GM12878 (cell line): ENCODE results near the gene A4GNT. TPM values are rescaled to one million over a fixed set of nuclear protein-coding genes. Genes with fewer than 3 reads are reported as not detected.

Experiments used
- ATAC-seq: fragments of 200-7000 bp; cut with Tn5 transposase; 3 replicates; pipeline ENCODE4 v1.9.1; 2020; ENCODE audit warnings: mild to moderate bottlenecking, moderate library complexity
- BruUV-seq: library from RNA; stranded (reverse); fragments of 400-500 nt; replicated peaks from 2 replicates; lab custom pipeline; 2021; lab: Mats Ljungman, UMichigan
- CTCF ChIA-PET: fragments of 300-600 bp; sonication (Branson Sonifier 250); formaldehyde crosslinking; extraction: SDS; loops from one replicate; lab custom pipeline; 2021; ENCODE audit warnings: inconsistent platforms; lab: Yijun Ruan, JAX
- POLR2A ChIA-PET: fragments of 350-600 bp; formaldehyde crosslinking; extraction: SDS; loops from one replicate; lab custom pipeline; 2021; ENCODE audit warnings: inconsistent platforms; lab: Charles Lee
- RAD21 ChIA-PET: fragments of 300-600 bp; sonication (Branson Sonifier 250); formaldehyde crosslinking; loops from one replicate; lab custom pipeline; 2023; ENCODE audit warnings: antibody characterized with exemption; ENCODE audit not compliant: unreplicated experiment; lab: Charles Lee
- SMC1A ChIA-PET: fragments of 300-600 bp; sonication (Branson Sonifier 250); formaldehyde crosslinking; loops from one replicate; lab custom pipeline; 2023; ENCODE audit not compliant: unreplicated experiment, uncharacterized antibody; lab: Charles Lee
- DNase-seq: peaks from one replicate; pipeline ENCODE4 v3.0.0-alpha.2; 2011; ENCODE audit warnings: low read depth, low spot score
- FAIRE-seq: peaks from 3 replicates; lab custom pipeline; 2011; peaks lifted over from hg19 to GRCh38; lab: Jason Lieb, UNC
- H2AFZ ChIP-seq: 2 replicates; pipeline ENCODE4 v1.6.0; 2011; ENCODE audit warnings: low read depth, low read length, control low read depth; ENCODE audit not compliant: control insufficient read depth
- H3K27ac ChIP-seq: 2 replicates; pipeline ENCODE4 v1.5.1; 2011; ENCODE audit warnings: control low read depth; ENCODE audit not compliant: control insufficient read depth, insufficient read depth
- H3K27me3 ChIP-seq, 2 experiments: replicated peaks in 1 of 2; 2 replicates each; pipeline versions ENCODE4 v1.6.0 to v1.6.1; 2011; ENCODE audit warnings: low read length in 1 of 2; ENCODE audit not compliant: control insufficient read depth in 2 of 2, insufficient read depth in 2 of 2
- H3K36me3 ChIP-seq, 2 experiments: 2 replicates each; pipeline ENCODE4 v1.5.1; 2011; ENCODE audit warnings: low read length in 1 of 2; ENCODE audit not compliant: control insufficient read depth in 2 of 2, insufficient read depth in 2 of 2
- H3K4me1 ChIP-seq: 2 replicates; pipeline ENCODE4 v1.6.1; 2011; ENCODE audit warnings: mild to moderate bottlenecking, low read length, moderate library complexity, mixed read lengths; ENCODE audit not compliant: control insufficient read depth, insufficient read depth
- H3K4me2 ChIP-seq: 2 replicates; pipeline ENCODE4 v1.6.0; 2011; ENCODE audit warnings: control low read depth; ENCODE audit not compliant: control insufficient read depth, insufficient read depth
- H3K4me3 ChIP-seq: fragments of 200-600 bp; sonication (generic); 2 replicates; pipeline ENCODE4 v1.5.1; 2016
- H3K79me2 ChIP-seq: 2 replicates; pipeline ENCODE4 v1.6.0; 2011; ENCODE audit warnings: low read length; ENCODE audit not compliant: control insufficient read depth, insufficient read depth
- H3K9ac ChIP-seq: 2 replicates; pipeline ENCODE4 v1.8.0; 2011; ENCODE audit warnings: low read length, control low read depth, mixed read lengths; ENCODE audit not compliant: control insufficient read depth, insufficient read depth
- H3K9me3 ChIP-seq: replicated peaks from 3 replicates; pipeline ENCODE4 v1.5.1; 2011; ENCODE audit warnings: mild to moderate bottlenecking, low read length; ENCODE audit not compliant: control insufficient read depth, insufficient read depth
- H4K20me1 ChIP-seq: 2 replicates; pipeline ENCODE4 v1.6.0; 2011; ENCODE audit not compliant: control insufficient read depth, insufficient read depth
- CHD2 ChIP-seq: IDR thresholded peaks from 2 replicates; pipeline ENCODE4 v1.6.1; 2011; ENCODE audit warnings: low read depth, low read length, improper control_type of control experiment, borderline replicate concordance
- ELK1 ChIP-seq: IDR thresholded peaks from 2 replicates; pipeline ENCODE4 v1.6.1; 2012; ENCODE audit warnings: low read depth, low read length, improper control_type of control experiment
- KAT2A ChIP-seq: conservative IDR thresholded peaks from 2 replicates; pipeline ENCODE4 v1.6.1; 2011; ENCODE audit warnings: low read depth, low read length; ENCODE audit not compliant: control insufficient read depth
- MTA3 ChIP-seq: IDR thresholded peaks from 2 replicates; pipeline ENCODE4 v1.6.1; 2012; ENCODE audit warnings: low read length, inconsistent platforms, borderline replicate concordance
- MXI1 ChIP-seq: fragments of 150-350 bp; IDR thresholded peaks from 2 replicates; pipeline ENCODE4 v1.6.1; 2011; ENCODE audit warnings: low read depth, mild to moderate bottlenecking, inconsistent platforms, low read length, improper control_type of control experiment
- PBX3 ChIP-seq: IDR thresholded peaks from 2 replicates; pipeline ENCODE4 v1.6.1; 2011; ENCODE audit warnings: mild to moderate bottlenecking, low read depth, low read length, moderate library complexity; ENCODE audit not compliant: insufficient replicate concordance
- SRF ChIP-seq, 2 experiments: IDR thresholded peaks; 2 replicates each; pipeline ENCODE4 v1.6.1; 2011; ENCODE audit warnings: low read depth in 2 of 2, low read length in 2 of 2, mild to moderate bottlenecking in 1 of 2, moderate library complexity in 1 of 2
- STAT1 ChIP-seq: fragments of 450-650 bp; conservative IDR thresholded peaks from 2 replicates; pipeline ENCODE4 v1.6.1; 2014; ENCODE audit warnings: antibody characterized with exemption, mild to moderate bottlenecking
- SUPT20H ChIP-seq: IDR thresholded peaks from 2 replicates; pipeline ENCODE4 v1.6.1; 2011; ENCODE audit warnings: low read depth, mild to moderate bottlenecking, low read length, moderate library complexity, borderline replicate concordance; ENCODE audit not compliant: control insufficient read depth
- TCF7 ChIP-seq: IDR thresholded peaks from 2 replicates; pipeline ENCODE4 v1.6.1; 2014; ENCODE audit warnings: antibody characterized with exemption, borderline replicate concordance
- WGBS: methylation state at CpG from one replicate; pipeline ENCODE4 v1.1.6; 2016; ENCODE audit warnings: low lambda C conversion rate; ENCODE audit not compliant: insufficient replicate concordance, insufficient coverage; ENCODE audit errors: missing lambda C conversion rate; 5-methylcytosine and 5-hydroxymethylcytosine counted together
- in situ Hi-C: fragments of 300-500 bp; cut with MboI; formaldehyde crosslinking; loops from 9 replicates; pipeline ENCODE4 v1.14.3; 2018; ENCODE audit warnings: mixed read lengths
- intact Hi-C: fragments of 100-400 bp; cut with micrococcal nuclease; formaldehyde crosslinking; loops from one replicate; pipeline ENCODE4 v1.14.2; 2022; ENCODE audit not compliant: unreplicated experiment
- polyA plus RNA-seq, 11 experiments: library from polyadenylated mRNA; depleted of rRNA in 4 of 11; unstranded in 6 of 11; stranded (reverse) in 5 of 11; fragments of >200 nt; fragmentation: Nextera tagmentation in 4 of 11; fragmentation: Illumina TruSeq in 1 of 11; extraction: Ambion mirVana in 4 of 11; extraction: Trizol in 1 of 11; gene quantifications; 1 replicate in 1 of 11; 2 replicates in 10 of 11; pipeline versions ENCODE4 v1.2.1 to v1.2.3, GENCODE V29; 2011 to 2016; ENCODE audit warnings: inconsistent platforms in 2 of 11, missing spikeins in 2 of 11, low read depth in 1 of 11
- total RNA-seq, 4 experiments: library from RNA; depleted of rRNA in 3 of 4; stranded (reverse); fragments of >200 nt in 3 of 4; fragmentation: Illumina TruSeq in 1 of 4; extraction: Trizol in 1 of 4; gene quantifications; 2 replicates each; pipeline versions ENCODE4 v1.2.1 to v1.2.3, GENCODE V29; 2013 to 2021
- TF ChIP-seq, protein P1 (sequence below): fragments of 450-650 bp; IDR thresholded peaks from 2 replicates; pipeline ENCODE4 v1.6.1; 2017; ENCODE audit warnings: low read depth, mild to moderate bottlenecking, moderate library complexity
- TF ChIP-seq, protein P2 (sequence below): fragments of 450-650 bp; formaldehyde crosslinking; IDR thresholded peaks from 2 replicates; pipeline ENCODE4 v1.5.0; 2022; ENCODE audit warnings: mild to moderate bottlenecking, missing genetic modification characterization

A4GNT gene
- total and polyA plus RNA-seq, 10 of the 15 experiments (the other 5 are each of a cell fraction or from before 2014, with no cell fraction given), result not detected

DNA sequence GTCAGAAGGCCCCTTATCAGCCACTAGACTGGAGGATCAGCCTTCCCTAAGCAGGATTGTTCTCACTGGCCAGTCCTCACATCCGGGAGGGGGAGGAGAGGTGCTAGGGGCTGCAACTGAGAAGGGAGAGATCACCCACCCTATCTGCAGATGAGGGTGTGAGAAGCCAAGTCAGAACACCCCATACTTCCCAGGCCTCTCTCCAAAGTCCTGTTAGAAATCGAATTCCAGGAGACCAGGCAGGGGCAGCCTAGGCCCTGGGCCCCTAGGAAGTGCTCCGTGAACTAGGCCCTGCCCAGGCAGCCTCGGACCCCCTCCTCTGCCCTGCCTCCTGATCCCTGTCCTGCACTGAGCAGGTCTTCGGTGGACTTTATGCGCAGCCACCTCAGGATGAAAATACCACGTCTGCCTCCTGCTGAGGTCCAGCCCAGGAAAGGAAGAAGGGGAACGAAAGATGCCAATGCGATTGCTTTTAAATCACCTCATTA, 17.7 kb downstream of the A4GNT start (continued):
- TF ChIP-seq, protein P1, sequence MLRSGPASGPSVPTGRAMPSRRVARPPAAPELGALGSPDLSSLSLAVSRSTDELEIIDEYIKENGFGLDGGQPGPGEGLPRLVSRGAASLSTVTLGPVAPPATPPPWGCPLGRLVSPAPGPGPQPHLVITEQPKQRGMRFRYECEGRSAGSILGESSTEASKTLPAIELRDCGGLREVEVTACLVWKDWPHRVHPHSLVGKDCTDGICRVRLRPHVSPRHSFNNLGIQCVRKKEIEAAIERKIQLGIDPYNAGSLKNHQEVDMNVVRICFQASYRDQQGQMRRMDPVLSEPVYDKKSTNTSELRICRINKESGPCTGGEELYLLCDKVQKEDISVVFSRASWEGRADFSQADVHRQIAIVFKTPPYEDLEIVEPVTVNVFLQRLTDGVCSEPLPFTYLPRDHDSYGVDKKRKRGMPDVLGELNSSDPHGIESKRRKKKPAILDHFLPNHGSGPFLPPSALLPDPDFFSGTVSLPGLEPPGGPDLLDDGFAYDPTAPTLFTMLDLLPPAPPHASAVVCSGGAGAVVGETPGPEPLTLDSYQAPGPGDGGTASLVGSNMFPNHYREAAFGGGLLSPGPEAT, result no peak
- no peak for TF ChIP-seq CHD2
- no peak for TF ChIP-seq STAT1
- TF ChIP-seq, all 136 proteins: peak for 0

DNA sequence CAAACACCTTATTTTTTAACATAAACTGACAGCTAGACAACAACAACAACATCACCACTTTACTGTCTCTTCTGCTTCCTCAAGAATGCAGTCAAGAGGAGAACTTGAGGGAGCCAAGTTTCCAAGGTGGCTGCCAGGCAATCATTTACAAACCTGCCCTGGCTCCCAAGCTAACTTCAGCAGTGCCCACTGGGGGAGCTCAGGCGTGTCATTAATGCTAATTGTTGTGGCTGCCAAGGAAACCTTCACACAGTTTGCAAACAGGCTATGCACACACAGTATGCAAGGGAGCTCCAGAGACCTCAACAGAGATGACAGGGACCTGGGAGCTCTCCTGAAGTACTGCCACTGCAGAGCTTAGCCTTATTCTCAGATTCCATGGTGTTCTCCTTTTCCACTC, 18.9 kb downstream of the A4GNT start:
- no peak overlapping the region for H3K4me3 ChIP-seq
- no peaks in the 10 kb centered on the region for H3K79me2 ChIP-seq
- ChIA-PET SMC1A (no interaction called here), POLR2A (no interaction called here), RAD21 (no interaction called here), CTCF (interaction anchor here (0.8 kb wide), 1 partner anchor 46 kb away, joined by 3 read pairs; no protein-coding TSS in a partner anchor)
- DNase-seq (no peak), FAIRE-seq (no peak), ATAC-seq (no peak)
- H3K9ac ChIP-seq, result no peak overlapping the region
- no peaks in the 10 kb centered on the region for H4K20me1 ChIP-seq
- no peaks in the 10 kb centered on the region for H3K4me1 ChIP-seq
- WGBS, result 0% methylated on average over 1 of the region's 1 CpG
- no peaks in the 10 kb centered on the region for H3K36me3 ChIP-seq
- no peak overlapping the region for H2AFZ ChIP-seq
- H3K27me3 ChIP-seq, result peaks cover 3 to 15% of the 10 kb centered on the region in 2 experiments
- no peak overlapping the region for H3K27ac ChIP-seq
- no peak overlapping the region for H3K4me2 ChIP-seq
- BruUV-seq, result no TSS peak
- in situ Hi-C loops (no loop called here), intact Hi-C loops (no loop called here)
- H3K9me3 ChIP-seq, result no peaks in the 10 kb centered on the region
- TF ChIP-seq, protein P2, sequence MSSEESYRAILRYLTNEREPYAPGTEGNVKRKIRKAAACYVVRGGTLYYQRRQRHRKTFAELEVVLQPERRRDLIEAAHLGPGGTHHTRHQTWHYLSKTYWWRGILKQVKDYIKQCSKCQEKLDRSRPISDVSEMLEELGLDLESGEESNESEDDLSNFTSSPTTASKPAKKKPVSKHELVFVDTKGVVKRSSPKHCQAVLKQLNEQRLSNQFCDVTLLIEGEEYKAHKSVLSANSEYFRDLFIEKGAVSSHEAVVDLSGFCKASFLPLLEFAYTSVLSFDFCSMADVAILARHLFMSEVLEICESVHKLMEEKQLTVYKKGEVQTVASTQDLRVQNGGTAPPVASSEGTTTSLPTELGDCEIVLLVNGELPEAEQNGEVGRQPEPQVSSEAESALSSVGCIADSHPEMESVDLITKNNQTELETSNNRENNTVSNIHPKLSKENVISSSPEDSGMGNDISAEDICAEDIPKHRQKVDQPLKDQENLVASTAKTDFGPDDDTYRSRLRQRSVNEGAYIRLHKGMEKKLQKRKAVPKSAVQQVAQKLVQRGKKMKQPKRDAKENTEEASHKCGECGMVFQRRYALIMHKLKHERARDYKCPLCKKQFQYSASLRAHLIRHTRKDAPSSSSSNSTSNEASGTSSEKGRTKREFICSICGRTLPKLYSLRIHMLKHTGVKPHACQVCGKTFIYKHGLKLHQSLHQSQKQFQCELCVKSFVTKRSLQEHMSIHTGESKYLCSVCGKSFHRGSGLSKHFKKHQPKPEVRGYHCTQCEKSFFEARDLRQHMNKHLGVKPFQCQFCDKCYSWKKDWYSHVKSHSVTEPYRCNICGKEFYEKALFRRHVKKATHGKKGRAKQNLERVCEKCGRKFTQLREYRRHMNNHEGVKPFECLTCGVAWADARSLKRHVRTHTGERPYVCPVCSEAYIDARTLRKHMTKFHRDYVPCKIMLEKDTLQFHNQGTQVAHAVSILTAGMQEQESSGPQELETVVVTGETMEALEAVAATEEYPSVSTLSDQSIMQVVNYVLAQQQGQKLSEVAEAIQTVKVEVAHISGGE (CRISPR knock-in tag), result no peak
- TF ChIP-seq KAT2A (no peak), MXI1 (no peak), PBX3 (no peak), SUPT20H (no peak), MTA3 (no peak), SRF (IDR thresholded peaks at IDR 0.05; ENCODE audit: low read depth in 2 of 2, low read length in 2 of 2) (no peak), TCF7 (no peak), ELK1 (no peak)
